Non-pigmented ciliary epithelial cell (primary cell): Measurements from ENCODE around the gene SOX11.

ENCODE experiments used
- DNase-seq: peaks from one replicate; pipeline ENCODE4 v3.0.0-alpha.2; 2010; ENCODE audit warnings: low read depth

SOX11 gene

DNA sequence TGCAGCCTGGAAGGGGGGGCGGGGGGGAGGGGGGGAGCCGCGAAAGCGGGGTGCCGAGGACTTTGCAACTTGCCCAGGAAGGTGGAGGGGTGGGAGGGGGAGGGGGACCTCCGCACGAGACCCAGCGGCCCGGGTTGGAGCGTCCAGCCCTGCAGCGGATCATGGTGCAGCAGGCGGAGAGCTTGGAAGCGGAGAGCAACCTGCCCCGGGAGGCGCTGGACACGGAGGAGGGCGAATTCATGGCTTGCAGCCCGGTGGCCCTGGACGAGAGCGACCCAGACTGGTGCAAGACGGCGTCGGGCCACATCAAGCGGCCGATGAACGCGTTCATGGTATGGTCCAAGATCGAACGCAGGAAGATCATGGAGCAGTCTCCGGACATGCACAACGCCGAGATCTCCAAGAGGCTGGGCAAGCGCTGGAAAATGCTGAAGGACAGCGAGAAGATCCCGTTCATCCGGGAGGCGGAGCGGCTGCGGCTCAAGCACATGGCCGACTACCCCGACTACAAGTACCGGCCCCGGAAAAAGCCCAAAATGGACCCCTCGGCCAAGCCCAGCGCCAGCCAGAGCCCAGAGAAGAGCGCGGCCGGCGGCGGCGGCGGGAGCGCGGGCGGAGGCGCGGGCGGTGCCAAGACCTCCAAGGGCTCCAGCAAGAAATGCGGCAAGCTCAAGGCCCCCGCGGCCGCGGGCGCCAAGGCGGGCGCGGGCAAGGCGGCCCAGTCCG is 540 bp downstream of the SOX11 start:
- no peak for DNase-seq

DNA sequence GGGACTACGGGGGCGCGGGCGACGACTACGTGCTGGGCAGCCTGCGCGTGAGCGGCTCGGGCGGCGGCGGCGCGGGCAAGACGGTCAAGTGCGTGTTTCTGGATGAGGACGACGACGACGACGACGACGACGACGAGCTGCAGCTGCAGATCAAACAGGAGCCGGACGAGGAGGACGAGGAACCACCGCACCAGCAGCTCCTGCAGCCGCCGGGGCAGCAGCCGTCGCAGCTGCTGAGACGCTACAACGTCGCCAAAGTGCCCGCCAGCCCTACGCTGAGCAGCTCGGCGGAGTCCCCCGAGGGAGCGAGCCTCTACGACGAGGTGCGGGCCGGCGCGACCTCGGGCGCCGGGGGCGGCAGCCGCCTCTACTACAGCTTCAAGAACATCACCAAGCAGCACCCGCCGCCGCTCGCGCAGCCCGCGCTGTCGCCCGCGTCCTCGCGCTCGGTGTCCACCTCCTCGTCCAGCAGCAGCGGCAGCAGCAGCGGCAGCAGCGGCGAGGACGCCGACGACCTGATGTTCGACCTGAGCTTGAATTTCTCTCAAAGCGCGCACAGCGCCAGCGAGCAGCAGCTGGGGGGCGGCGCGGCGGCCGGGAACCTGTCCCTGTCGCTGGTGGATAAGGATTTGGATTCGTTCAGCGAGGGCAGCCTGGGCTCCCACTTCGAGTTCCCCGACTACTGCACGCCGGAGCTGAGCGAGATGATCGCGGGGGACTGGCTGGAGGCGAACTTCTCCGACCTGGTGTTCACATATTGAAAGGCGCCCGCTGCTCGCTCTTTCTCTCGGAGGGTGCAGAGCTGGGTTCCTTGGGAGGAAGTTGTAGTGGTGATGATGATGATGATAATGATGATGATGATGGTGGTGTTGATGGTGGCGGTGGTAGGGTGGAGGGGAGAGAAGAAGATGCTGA is 1.4 kb downstream of the SOX11 start:
- DNase-seq = no peak

DNA sequence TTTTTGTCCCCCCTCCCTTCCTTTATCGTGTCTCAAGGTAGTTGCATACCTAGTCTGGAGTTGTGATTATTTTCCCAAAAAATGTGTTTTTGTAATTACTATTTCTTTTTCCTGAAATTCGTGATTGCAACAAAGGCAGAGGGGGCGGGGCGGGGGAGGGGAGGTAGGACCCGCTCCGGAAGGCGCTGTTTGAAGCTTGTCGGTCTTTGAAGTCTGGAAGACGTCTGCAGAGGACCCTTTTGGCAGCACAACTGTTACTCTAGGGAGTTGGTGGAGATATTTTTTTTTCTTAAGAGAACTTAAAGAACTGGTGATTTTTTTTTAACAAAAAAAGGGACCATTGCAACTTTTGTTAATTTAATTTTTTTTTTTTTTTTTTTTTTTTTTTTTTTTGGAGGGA is 2.1 kb downstream of the SOX11 start:
- DNase-seq = no peak

DNA sequence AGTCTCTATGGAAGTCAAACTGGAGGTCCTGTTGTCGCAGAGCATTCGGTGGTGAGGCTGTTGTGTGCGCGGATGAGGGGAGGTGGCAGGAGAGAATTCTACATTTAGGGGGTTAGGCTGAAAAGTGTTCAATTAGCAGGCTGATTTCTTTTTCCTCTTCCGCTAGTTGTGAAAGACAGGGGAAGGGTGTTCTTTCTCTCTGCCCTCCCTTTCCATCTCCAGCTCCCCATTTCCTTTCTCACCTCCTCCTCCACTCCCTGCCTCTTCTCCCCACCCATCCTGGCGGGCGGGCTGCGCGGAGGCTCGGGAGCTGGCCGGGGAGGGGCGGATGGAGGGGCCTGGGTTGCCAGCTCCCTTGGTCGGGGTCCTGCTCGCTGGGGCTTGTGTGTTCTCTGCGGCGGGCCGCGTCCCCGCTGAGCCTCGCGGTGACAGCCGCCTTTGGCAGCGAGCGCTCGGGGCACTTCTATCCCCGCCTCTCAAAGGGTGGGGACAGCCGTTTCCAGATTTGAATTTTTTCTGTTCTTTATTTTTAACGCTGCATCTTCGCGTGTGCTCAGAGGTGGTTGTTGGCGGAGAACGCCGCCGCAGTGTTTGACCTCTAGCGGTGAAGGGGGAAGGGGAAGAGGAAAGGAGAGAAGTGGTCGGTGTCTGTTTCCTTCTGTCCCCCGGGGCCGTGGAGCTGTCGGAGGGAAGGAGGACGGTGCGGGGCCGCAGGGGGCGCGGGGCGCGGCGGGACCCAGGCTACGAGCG is 3.6 kb downstream of the SOX11 start:
- no peak for DNase-seq

DNA sequence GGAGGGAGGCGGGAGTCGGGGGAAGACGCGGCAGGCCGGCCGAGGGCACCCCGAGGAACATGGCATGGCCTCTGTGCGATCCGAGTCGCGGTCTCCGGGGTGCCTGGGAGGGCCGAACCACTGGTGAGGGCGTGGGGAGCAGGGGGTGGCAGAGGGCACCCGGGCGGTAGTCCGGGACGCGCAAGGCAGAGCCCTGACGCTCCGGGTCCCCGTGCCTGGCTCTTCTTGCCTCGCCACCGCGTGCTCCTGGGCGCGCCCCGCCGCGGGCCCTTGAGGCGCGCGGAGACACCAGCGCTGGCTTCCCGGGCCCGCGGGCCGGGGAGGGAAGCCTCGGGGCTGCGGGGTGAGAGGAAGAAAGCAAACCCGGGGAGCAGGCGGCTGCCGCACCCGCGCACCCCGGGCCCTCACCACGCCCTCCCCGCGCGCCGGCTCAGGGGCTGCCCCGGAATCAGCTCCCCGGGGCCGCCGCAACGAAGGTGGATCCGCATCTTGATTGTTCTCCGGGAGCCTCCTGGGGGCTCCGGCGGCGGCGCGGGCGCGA is 4.3 kb downstream of the SOX11 start:
- no peak for DNase-seq

DNA sequence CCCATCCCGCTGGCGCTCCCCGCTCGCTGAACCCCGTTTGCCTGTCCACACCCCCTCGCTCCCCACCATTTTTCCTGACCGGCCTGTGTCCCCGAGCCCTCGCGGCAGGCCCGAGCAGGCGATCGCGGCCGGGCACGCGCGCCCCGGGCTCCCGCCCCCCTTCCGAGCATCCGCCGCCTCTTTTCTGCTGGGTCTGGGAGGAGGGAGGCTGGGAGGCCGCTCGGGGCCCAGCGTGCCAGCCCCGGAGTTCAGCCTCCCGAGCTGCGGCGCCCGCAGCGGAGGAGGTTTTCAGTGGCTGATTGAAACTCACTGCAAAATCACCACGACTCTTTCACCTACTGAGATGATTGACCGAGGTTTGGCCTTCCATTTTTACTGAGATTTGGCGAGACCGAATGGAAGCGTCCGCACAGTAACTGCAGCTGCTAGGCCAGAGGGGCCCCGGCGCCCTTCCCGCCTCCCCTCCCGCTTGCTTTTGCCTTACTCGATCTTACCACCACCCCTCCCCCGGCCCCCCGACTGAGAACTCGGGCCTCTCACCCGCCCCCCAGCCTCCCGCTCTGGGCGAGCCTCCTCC is 4.8 kb downstream of the SOX11 start:
- no peak for DNase-seq

DNA sequence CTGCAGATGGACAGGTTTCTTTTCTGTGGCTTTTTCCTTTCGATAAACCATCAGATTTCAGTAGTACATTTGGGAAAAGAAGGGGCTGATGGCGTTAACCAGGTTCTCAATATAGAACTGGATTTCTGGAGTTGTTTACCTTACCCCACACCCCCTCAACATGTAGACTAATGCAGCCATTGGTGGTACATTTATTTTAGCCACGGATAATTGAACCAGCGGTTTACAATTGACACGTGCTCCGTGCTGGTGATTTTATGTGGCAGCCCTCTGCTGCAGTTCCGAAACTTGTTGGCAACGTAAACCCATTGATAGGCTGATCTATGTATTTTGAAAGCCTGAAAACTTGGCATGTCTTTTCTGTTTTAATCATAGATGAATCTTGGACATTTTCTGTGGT is 5.4 kb downstream of the SOX11 start:
- no peak for DNase-seq

DNA sequence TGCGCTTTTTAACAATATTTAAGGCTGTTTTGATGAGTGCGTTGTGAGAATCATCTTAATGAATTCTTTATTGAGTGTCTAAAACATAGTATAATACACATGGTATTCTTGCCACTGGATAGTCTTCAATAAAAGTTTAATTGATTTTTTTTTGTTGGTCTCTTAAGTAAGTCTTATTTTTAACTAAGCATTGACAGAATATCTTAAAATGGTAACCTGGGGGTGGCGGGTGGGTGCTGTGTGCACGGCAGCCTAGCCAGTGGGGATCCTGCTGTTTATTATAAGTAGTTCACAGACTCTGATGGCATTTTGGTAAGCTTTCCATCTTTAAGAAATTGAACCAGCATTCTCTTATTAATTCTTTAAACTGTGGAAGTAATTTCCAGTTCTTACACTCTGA is 6.0 kb downstream of the SOX11 start:
- DNase-seq = no peak

DNA sequence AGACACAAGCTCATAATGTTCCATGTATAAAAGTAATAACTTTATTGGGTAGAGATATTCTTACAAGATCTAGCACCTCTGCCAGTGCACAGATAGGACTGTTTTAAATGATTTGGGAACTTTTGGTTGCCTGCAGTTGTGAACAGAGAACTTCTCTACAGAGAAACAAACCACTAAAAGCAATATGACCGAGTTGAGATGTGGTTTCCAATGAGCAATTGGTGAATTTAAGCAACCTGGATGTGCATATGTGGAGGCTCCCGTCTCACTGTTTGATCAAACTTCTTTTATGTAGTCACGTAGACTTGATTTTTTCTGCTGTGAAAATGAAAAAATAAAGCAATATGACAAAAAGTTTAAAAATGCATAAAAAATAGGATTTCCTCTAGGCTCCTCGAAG is 7.8 kb downstream of the SOX11 start:
- DNase-seq = no peak

DNA sequence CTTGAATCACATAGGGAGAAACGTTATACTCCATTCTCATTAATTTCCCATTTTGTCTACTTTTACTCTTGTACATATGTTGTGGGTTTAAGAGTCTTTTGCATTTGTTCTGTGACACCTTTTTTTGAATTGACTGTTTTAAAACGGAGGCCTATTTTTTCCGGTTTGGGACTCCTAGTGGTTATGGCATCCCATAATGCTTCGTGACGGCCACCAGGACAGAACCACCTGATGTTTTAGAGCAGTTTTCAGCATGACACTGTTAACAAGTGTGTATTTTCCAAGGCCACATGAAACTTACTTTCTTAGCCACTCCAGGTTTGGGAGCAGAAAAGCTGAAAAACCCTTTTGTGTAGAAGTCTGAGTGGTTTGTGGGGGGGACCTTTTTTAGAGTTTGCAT is 8.4 kb downstream of the SOX11 start:
- DNase-seq = no peak

DNA sequence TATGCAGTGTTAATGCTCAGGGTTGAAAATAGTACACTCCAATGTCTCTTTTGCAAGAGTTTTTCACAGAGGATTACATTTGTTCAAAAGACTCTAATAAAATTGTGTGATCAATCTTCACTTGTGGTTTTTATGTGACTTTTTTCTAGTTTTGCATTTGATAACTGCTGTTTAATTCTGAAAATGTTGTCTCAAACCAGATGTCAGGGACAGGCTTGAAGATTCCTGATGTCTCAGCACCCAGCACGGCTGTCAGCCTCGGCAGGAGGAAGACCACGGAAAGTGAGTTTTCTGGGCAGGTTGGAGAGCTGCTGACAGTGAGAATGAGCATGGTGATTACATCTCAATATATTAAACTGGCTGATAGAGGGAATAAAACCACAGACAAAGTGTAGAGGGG is 9.1 kb downstream of the SOX11 start:
- DNase-seq = no peak

DNA sequence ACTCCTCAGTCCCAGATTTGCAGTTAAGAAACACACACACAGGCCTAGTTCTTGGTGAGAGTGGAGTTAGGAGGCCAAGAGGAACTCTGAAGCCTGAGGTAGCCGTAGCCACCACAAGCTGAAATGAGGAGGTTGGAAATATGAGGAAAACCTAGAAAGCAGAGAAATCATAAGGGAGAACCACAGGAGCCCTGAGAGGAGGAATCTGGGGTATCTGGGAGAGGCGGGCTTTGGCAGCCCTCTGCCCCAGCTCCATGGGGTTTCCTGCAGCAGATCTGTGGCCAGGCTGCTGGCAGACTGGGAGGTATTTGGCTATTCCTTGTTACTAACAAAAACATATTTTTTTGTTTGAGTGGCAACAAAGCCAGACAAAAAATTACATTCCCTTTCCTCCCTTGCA is 11.0 kb downstream of the SOX11 start:
- no peak for DNase-seq

DNA sequence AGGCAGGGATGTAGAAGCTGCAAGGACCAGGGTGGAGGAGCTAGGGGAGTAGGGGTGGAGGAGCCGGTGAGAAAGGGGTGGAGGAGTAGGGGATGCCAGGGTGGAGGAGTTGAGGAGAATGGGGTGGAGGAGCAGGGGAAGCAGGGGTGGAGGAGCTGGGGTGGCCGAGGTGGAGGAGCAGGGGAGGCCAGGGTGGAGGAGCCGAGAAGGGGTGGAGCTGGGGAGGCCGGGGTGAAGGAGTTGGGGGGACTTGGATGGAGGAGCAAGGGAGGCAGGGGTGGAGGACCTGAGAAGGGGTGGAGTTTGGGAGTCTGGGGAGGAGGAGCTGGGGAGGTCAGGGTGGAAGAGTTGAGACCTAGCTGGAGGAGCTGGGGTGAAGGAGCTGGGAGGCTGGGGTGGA is 13.3 kb downstream of the SOX11 start:
- no peak for DNase-seq

DNA sequence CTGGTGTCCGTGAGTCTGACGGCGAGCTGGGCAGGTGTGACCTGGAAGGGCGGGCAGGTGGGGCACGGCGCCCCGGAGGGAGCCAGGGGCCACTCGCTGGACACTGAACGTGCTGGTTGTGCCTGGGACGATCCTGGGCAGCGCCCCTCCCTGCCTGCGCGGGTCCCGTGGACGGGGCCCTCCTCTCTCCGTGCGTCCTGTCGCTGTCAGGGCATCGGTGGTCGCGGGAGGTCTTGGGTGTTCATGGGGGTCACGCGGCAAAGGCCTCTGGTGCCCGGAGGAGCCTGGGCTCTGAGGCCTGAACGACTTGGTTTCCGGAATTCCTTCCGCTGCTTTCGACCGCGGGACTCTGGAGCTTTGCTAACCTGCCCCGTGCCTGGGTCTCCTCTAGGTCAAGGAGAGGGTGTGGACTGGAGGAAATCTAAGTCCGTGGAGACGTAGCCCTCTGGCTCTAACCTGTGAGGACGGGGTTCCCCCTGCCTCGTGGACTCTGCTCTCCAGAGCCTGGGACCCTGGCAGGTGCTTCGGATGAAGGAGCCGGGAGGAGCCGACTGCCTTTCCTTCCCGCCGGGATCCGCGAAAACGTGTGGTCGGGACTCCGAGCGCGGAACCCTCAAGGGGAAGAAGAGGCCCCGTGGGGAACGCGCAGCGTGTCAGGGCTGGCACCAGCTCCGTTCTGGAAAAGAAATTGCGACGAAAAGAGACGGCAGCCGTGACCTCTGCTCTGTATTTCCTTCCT is 14.7 kb downstream of the SOX11 start:
- no peak for DNase-seq

DNA sequence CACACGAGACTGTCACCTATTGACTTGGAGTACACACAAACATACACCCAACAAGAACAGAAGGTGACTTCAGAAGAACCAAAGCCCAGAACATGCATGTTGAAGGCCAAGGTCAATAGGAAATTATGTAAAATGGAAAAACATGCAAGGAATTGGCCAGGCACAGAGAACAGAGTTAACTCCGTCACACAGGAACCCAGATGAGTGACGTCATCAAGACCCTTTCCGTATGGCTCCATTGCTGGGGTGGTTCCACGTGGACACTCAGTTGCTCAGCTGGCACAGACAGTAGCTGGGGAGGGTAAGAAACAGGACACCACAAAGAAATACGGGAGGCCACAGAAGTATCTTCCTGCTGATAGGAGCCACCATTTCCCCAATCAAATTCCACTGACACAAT is 18.4 kb downstream of the SOX11 start:
- no peak for DNase-seq

DNA sequence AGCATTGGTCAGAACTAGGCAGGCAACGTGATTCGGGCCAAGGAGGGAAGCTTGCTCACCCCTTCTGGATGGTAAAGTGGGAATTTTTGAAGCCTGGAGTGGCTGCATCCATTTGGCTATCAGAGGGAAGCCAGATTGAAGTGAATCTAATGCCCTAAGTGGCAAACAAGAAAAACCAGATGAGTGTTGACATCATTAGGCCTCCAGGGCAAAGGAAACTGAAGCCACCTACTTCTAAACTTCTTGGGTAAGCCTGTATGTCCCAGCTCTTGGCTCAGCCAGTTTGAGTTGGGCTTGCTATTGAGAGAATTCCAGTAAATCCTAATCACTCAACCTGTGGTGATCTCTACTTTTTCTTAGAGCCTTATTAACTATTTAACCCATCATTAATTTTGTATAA is 20.9 kb downstream of the SOX11 start:
- DNase-seq = no peak

DNA sequence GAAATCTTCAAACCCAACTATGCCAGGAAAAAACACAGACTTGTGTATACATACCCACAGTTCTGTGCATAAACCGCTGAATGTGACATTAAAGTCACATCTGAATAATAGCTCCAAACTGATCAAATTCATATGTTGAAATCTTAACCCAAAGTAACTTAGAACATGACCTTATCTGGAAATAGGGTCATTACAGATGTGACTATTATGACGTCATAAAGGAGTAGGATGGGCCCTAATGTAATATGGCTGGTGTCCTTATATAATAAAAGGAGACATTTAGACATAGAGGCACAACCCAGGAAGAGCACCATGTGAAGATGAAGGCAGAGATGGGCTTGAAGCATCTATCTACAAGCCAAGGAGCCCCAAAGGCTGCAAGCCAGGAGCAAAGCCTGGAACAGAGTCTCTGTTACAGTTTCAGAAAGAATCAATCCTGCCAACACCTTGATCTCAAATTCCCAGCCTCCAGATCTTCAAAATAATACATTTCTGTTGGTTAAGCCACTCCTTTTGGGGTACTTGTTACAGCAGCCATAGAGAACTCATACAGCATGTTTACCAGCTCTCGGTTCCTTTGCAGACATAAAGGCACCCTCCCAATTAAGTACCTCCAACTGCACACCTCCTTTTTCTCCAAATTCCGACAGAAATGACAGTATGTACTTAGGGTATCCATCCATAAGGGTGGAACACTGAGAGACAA is 27.6 kb downstream of the SOX11 start:
- no peak for DNase-seq

DNA sequence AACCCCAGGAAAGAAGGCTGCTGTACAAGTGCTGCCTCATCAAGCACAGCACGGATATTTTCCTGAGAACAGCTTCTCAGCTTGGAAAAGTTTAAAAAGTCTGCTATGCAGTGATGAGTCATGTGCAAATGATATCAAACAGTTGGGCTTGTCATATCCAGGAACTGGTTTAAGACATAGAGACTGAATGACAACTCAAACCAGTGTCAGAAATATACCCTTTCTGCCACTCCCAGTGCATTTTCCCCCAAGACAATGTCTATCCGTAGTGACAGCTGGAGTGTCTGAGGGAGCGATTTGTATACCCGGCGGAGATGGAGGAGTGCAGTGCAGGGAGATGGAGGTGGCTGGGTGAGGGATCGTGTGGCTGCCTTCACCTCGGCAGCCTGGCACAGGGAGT is 28.2 kb downstream of the SOX11 start:
- no peak for DNase-seq

DNA sequence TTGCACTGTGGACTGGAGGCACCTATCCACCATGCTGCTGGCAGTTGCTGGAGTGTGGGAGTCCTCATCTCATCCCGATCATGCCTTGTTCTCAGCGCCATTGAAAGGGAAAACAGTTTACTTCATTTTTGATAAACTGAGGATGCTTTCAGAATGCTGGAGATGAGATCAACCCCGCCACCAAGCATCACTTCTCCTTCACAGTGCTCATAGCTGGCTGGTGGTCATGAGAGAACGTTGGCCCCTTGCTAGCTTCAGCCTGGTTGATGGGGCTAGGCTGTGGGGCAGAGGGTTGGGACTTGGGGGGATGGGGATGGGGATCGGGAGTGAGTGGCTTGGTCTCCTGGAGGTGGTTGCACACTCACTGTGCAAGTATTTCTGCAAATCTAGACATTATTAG is 30.1 kb downstream of the SOX11 start:
- DNase-seq = no peak

DNA sequence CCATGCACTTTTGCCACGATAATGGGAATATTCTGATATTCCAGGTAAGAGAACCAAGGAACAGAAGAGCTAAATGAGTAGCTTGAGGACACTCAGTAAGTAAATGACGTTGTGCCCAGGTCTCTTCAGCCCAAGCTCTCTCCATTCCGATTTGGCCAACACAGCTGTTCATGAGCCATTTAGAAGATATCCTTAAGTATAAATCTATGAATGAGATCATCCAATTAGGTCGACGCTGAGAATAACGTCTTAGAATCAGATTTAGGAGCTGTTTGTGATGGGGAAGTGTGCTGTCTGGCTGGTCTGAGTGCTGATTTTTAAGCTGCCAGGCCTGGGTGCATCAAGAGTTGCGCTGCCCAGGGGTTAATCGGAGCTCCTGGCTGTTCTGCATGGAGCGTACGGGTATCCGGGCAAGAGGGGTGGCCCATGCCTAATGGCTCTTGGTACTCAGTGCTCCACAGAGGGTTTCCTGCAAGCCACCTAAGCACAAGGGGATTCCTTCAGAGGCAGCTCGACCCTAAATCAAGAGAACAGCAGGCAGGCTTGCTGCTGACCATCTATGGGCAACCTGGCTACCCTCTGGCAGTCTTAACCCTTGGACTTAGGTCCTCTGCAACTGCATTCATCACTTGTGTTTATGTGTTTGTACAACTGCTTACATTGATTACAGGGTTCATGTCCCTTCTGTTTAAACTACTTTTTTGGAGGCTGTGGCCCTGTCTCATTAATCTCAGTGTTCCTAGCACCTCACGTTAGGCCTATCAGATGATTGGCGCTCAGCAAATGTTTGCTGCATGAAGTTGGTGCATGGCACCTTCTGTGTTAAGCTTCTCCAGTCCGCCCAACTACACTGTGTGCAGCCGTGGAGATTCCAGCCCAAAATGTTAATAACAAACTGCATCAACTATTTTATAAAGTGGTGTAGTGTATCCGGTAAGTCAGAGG is 31.9 kb downstream of the SOX11 start:
- no peak for DNase-seq
